ENCODE results near the gene PLEKHA7.

Gene PLEKHA7

DNA sequence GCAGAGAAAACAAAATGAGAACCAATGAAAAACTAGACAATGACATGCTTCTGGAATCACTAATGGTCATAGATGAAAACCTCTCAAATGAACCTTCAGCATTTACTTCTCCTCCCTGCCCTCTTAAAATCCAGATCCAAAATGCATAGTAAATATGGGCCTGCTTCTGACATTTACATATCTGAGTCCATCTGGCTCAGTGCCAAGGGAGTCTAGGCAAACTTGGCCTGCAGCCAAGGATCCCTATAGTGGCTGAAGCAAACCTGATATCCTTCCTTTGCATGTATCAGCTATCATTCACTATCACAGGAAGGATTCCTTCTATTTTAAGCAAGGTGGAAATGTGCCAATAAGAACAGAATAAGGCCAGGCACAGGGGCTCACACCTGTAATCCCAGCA is 170.9 kb downstream of the PLEKHA7 start:
- no peak overlapping the region for H3K27ac Mint-ChIP-seq
- peaks cover 7% of the 10 kb centered on the region for H3K4me1 Mint-ChIP-seq
- no peaks in the 10 kb centered on the region for H3K9me3 Mint-ChIP-seq
- TF ChIP-seq, protein P1, sequence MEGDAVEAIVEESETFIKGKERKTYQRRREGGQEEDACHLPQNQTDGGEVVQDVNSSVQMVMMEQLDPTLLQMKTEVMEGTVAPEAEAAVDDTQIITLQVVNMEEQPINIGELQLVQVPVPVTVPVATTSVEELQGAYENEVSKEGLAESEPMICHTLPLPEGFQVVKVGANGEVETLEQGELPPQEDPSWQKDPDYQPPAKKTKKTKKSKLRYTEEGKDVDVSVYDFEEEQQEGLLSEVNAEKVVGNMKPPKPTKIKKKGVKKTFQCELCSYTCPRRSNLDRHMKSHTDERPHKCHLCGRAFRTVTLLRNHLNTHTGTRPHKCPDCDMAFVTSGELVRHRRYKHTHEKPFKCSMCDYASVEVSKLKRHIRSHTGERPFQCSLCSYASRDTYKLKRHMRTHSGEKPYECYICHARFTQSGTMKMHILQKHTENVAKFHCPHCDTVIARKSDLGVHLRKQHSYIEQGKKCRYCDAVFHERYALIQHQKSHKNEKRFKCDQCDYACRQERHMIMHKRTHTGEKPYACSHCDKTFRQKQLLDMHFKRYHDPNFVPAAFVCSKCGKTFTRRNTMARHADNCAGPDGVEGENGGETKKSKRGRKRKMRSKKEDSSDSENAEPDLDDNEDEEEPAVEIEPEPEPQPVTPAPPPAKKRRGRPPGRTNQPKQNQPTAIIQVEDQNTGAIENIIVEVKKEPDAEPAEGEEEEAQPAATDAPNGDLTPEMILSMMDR (IDR thresholded peaks at IDR 0.05), result no peak
- H3K36me3 Mint-ChIP-seq (ENCODE audit: low read depth), result no peaks in the 10 kb centered on the region
- no peak for DNase-seq
- H3K27me3 Mint-ChIP-seq (ENCODE audit: low read depth, poor library complexity), result peaks cover 7% of the 10 kb centered on the region
- no peak overlapping the region for H3K4me3 Mint-ChIP-seq

DNA sequence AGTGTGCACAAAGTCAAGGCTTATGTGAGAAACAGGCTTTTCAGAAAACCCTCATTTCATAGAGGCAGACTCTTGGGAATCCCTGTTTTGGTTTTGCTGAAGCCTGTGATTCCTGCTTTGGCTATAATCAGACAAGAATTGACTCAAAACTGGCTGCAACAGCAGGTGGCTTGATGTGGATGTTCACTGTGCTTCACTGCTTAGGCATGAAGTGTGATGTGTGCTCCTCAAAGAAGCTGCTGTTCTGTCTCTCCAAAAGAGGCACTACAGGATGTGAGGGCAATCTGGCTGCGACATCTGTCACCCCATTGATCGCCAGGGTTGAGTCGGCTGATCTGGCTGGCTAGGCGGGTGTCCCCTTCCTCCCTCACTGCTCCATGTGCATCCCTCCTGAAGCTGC is 172.2 kb downstream of the PLEKHA7 start:
- TF ChIP-seq, protein P1 (IDR thresholded peaks at IDR 0.05), result no peak
- peaks cover 5% of the 10 kb centered on the region for H3K27me3 Mint-ChIP-seq (ENCODE audit: low read depth, poor library complexity)
- no peak overlapping the region for H3K4me3 Mint-ChIP-seq
- no peaks in the 10 kb centered on the region for H3K36me3 Mint-ChIP-seq (ENCODE audit: low read depth)
- no peaks in the 10 kb centered on the region for H3K9me3 Mint-ChIP-seq
- H3K27ac Mint-ChIP-seq, result no peak overlapping the region
- no peak for DNase-seq
- H3K4me1 Mint-ChIP-seq, result peaks cover 7% of the 10 kb centered on the region

DNA sequence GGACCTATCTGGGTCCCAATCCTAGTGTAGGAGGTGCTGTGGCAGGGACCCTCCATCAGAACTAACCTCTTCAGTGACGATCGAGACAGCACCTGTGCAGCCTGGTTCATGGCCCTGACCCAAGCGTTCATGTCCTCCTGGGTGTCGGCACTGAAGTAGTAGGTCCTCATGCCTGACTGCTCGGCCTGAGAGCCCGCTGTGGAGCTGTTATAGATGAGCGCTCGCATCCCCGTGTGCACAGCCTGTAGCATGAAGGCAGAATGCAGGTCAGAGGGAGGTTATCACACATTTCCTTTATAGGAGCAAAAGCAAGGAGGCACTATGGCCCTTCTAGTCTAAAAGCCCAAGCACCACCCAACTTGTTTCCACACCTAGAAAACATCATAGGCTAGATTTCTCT is 172.7 kb downstream of the PLEKHA7 start:
- TF ChIP-seq, protein P1 (IDR thresholded peaks at IDR 0.05), result no peak
- Mint-ChIP-seq H3K9me3 (no peaks in the 10 kb centered on the region), H3K4me3 (no peak overlapping the region), H3K4me1 (peaks cover 7% of the 10 kb centered on the region), H3K27me3 (ENCODE audit: low read depth, poor library complexity) (peaks cover 2% of the 10 kb centered on the region), H3K36me3 (ENCODE audit: low read depth) (no peaks in the 10 kb centered on the region), H3K27ac (no peak overlapping the region)
- no peak for DNase-seq

DNA sequence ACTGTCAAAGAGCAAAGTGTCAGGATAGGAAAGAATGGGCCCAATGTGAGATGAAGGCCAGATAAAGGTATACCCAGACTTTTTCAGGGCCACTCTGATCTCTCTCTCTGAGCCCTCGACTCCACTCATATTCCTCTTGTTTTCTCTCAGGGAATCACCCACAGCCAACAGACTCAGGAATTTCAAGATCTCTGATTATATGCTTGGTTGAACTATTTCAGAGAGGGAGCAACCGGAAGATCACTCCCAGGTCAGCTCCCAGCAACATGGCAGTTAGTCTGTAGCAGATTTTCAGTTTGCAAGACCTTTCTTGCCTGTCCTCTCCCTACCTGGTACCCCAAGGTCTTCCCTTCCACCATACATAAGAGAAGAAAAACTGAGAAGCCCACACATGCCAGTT is 173.3 kb downstream of the PLEKHA7 start:
- Mint-ChIP-seq H3K27me3 (ENCODE audit: low read depth, poor library complexity) (peaks cover 2% of the 10 kb centered on the region), H3K4me3 (no peak overlapping the region), H3K27ac (no peak overlapping the region), H3K9me3 (no peaks in the 10 kb centered on the region), H3K36me3 (ENCODE audit: low read depth) (no peaks in the 10 kb centered on the region), H3K4me1 (peaks cover 7% of the 10 kb centered on the region)
- no peak for DNase-seq
- TF ChIP-seq, protein P1 (IDR thresholded peaks at IDR 0.05), result no peak

DNA sequence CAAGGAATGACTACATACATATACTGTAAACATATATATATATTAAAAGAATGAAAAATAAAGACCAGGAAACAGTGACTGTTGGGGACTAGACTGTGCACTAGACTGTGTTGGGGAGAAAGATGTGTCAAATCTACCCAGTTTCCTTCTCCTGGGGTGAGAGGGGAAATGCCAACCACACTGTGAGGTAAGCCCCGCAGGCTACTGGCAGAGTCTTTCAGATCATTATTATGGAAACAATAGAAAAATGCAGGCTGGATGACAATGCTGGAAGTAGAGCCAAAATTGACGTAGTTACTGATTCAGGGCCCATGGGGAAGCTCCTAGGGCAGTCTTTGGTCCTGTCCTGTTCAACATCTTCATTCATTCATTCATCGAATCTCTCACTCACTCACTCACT is 174.4 kb downstream of the PLEKHA7 start:
- Mint-ChIP-seq H3K27ac (no peak overlapping the region), H3K4me1 (peaks cover 7% of the 10 kb centered on the region), H3K27me3 (ENCODE audit: low read depth, poor library complexity) (peaks cover 2% of the 10 kb centered on the region), H3K4me3 (no peak overlapping the region), H3K9me3 (no peaks in the 10 kb centered on the region), H3K36me3 (ENCODE audit: low read depth) (no peaks in the 10 kb centered on the region)
- TF ChIP-seq, protein P1 (IDR thresholded peaks at IDR 0.05), result no peak
- no peak for DNase-seq

DNA sequence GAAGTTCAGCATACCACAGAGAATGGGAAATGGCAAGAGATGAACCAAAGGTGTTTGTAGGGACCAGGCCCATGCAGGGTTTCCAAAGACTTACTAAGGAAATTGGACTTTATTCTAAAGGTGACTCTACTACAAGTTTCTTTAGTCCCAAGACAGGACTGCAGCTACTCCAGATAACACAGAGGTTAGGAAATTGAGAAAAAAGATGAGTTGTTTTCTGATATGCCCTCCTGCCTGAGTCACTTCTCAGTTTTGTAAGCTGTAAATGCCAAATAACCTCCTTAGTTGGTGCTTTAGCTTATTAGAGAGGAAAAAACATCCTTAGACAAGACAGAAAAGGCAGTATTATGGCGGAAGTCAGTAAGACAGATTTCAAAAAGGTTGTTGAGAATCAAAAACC is 179.8 kb downstream of the PLEKHA7 start:
- H3K27me3 Mint-ChIP-seq (ENCODE audit: low read depth, poor library complexity), result peaks cover 6% of the 10 kb centered on the region
- H3K9me3 Mint-ChIP-seq, result no peaks in the 10 kb centered on the region
- no peaks in the 10 kb centered on the region for H3K36me3 Mint-ChIP-seq (ENCODE audit: low read depth)
- TF ChIP-seq, protein P1 (IDR thresholded peaks at IDR 0.05), result no peak
- H3K4me3 Mint-ChIP-seq, result no peak overlapping the region
- DNase-seq, result no peak
- no peak overlapping the region for H3K27ac Mint-ChIP-seq
- peaks cover 11% of the 10 kb centered on the region for H3K4me1 Mint-ChIP-seq
